Effector CD4-positive, alpha-beta T cell (primary cell): ENCODE results near the gene ASPM.

Experiments used
- DNase-seq: peaks from one replicate; pipeline ENCODE4 v3.0.0-alpha.2; 2020
- total RNA-seq: gene quantifications from one replicate; lab custom pipeline; 2026; lab: John Stamatoyannopoulos, UW

The ASPM gene
- total RNA-seq = 6.0 reads per million, percentile 23 among the genes with 10 or more reads in this experiment

- peak; percentile 93 for DNase-seq
These were observed at the start of gene ASPM for GRCh38 chr1:197146101-197147095. TSS of gene ASPM (minus strand) at chr1:197146669. CDS start at chr1:197146437, 232 bp downstream.

DNA sequence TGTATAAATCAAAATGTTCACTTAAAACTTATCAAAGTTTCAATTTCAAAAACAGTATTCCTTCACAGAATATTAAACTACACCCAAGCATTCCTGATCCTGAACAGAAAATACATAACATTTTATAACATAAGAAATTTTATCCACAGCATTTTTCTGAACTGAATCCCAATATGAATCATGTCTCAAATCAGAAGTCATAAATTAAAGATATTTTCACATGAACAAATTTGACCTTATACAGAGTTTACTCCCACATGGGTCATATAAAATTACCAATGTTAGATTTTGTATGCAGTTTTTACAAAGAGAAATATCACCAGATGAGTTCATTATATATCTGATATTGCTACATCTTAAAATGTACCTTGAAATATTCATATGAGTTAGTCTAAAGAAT, 48.6 kb upstream of the ASPM start:
- no peak for DNase-seq

DNA sequence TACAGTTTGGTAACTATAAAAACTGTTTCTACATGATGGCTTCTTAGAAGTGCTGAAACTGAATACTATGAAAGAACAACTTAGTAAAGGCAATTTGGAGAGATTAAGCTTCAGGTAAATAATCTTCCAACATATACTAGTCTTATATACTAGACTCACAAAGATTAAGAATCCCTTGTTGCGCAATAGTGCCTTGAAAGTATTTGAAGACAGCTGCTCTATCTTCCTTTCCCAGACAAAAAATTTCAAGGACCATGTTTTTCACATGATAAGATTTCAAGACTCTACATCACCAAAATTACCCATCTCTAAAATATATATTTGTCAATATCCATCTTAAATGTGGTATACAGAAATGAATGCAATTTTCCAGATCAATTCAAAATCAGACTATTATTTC, 37.7 kb upstream of the ASPM start:
- no peak for DNase-seq

GRCh38 chr1:197183195-197183748, 36.8 kb upstream of the ASPM start:
- DNase-seq = no peak

DNA sequence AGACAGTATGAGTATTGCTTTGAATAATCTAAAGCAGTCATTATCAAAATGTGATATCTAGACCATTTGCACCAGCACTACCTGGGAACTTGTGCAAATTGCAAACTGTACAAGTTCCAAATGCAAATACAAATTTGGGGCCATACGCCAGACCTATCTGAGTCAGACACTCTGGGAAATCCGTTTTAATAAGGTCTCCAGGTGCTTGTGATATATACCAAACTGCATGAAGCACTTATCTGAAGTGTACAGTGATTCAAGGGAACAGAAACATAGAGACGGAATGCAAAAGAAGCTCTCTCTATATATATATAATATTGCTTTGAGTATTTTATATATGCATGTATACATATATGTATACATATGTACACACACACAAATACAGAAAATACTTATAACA, 36.2 kb upstream of the ASPM start:
- DNase-seq = no peak

- DNase-seq = no peak
These were observed 35.5 kb upstream of the ASPM start for GRCh38 chr1:197181982-197182381.

- no peak for DNase-seq
These were observed 33.9 kb upstream of the ASPM start for GRCh38 chr1:197180252-197180878.

DNA sequence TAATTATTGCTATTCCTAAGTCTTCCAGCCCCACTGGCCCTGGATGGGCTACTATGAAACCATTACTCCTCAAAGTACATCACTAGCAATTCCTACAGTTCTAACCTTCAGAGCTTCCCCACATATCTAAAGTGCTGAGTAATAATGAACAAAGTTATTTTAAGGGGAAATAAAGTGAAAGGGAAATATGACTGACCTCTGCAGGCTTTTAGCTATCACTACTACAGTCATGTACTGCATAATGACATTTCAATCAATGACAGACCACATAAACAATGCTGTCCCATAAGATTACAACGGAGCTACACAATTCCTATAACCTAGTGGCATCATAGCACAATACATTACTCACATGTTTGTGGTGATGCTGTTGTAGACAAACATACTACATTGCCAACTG, 32.5 kb upstream of the ASPM start:
- no peak for DNase-seq

DNA sequence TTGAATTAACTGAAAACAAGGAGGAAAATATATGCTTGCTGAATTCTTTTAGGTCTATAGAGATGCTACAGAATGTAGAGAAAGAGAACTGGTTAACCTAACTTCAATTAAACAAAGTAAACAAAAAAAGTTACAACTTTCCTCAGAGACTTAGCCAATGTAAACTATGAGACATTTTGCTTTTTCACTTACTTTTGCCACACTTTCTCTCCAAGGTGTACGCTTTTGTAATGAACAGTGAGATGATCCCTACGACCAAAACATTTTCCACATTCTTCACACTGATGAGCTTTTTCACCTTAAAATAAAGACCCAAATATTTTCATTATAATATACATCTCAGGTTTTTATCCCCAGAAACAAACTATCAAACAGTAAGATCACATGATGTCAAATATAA, 28.3 kb upstream of the ASPM start:
- no peak for DNase-seq

DNA sequence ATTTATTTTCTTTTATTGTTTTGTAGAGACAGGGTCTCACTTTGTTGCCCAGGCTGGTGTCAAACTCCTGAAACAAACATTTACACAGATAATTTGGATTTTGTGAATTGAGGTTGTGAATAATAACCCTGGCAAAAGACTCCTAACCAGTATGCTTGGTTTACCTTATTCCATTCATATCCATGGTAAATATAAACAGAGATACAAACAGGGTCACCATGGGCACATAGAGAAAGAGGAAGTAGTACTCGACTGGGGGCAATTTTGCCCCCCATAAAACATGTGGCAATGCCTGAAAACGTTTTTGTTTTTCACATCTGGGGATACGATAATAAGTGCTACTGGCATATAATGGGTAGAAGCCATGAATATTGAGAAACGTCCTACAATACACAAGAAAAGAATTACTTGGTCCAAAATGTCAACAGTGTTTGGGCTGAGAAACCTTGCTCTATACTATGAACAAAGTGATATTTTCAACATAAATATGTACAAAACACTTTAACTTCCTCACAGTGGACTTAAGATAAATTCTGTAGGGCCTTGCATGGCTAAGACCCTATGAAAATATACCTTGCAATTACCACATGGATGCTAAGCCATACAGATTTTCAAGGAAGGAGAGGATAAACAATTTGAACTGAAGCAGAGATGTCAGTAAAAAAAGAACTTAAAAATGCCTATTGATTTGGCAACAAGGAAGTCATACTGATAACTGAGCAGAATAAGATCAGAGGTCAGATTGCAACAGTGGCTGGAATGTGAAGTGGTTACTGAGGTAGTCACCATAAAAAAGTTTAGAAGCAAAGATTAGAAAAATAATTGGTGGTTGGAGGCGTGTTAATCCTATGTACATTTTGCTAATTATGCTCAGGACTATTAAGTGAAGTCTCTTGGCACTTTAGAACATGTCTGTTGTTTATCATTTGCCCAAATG, 27.4 kb upstream of the ASPM start:
- no peak for DNase-seq

DNA sequence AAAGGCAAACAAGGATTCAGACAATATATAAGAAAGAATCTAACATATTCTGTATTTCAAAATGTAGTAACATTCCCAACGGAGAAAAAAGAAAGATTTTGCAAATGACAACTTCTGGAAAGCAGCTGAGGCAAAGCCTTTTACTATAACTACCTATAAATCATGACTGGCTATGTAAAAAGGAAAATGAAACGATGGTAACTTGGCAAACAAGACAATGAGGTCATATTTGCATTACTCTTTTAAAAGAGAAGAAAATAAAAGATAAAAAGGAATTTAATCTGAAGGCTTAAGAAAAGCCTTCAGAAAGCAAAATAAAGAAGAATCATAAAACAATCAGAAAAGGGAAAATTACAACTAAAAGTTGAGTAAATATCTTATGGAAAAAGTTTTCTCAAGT, 25.1 kb upstream of the ASPM start:
- no peak for DNase-seq

- DNase-seq = no peak
These were observed 24.1 kb upstream of the ASPM start for GRCh38 chr1:197170538-197170937.

- no peak for DNase-seq
These were observed 13.0 kb upstream of the ASPM start for GRCh38 chr1:197159461-197159860.

GRCh38 chr1:197156692-197157091, 10.2 kb upstream of the ASPM start:
- no peak for DNase-seq

DNA sequence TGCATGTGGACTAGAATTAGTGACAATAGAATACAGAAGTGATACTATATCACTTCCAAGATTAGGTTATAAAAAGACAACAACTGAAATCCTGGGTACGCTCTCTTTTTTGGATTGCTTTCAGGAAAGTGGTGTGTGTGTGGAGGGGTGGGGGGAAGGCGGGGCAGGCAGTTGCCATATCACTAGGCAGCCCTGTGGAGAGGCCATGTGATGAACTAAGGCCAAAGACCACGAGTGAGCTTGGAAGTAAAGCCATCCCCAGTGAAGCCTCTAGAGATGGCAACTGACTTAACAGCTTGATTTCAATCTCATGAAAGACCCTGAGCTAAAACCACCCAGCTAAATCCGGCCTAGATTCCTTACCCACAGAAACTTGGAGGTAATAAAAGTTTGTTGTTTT, 6.2 kb upstream of the ASPM start:
- no peak for DNase-seq

DNA sequence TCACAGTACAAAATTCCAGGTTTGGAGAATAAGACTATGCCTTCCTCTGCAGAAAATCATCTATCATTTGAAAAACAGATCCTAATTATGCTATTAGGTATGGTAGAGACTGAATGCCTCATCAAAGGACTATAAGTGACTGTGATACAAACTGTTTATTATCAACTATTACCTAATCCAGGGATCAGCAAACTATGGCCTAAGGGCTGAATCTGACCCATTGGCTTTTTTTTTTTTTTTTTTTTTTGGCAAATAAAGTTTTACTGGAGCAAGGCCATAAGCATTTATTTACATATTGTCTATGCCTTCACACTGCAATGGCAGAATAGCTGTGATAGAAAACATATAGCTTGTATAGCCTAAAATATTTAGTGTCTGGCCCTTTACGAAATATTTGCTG, 4.7 kb upstream of the ASPM start:
- DNase-seq = no peak

DNA sequence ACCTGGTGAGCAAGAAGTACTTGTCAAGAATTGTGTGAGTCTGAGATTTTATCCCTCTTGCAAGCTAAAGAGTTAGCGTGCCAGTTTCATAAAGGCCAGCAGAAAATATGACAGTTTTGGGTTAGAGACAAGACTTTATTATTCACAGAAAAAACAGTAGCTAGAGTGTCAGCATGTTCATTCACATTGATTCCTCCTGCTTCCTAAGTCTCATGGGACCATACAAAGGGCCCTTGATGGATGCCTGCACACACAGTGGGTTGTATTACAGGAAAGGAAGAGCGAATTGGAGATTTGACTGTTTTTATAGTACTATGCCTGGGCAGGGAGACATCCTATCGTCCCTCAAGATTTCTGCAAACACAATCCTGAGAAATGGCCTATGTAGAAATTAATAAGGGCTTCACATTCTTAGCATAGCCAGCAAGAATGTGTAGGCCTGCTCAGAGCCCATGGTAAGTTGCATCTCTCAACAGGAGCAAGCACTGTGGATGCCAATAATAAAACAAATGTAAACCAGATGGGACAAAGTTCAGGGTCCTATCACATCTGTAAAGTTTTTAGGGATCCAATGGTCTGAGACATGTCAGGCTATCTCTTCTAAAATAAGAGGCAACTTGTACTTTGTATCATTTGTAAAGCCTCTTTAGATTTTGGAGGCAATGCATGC, 4.0 kb upstream of the ASPM start:
- no peak for DNase-seq

DNA sequence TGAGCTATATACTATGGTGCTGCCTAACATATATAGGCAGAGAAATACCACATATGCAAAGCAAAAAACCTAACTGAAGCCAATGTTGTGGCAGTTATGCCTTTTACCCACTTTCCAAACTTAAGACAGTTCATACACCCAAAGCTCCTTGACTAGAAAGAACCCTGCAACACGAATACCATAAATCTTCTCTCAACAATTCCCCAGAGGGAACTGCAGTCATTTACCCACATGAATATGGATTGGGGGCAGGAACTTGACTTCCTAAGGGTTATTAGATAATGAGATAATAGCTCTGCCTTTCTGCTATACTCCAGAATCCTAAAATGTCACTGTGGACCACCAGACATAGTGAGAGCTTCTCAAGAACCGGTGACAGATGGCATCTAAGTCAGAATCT, 2.9 kb upstream of the ASPM start:
- DNase-seq = no peak

- no peak for DNase-seq
These were observed 934 bp downstream of the ASPM start for GRCh38 chr1:197145446-197146024.

DNA sequence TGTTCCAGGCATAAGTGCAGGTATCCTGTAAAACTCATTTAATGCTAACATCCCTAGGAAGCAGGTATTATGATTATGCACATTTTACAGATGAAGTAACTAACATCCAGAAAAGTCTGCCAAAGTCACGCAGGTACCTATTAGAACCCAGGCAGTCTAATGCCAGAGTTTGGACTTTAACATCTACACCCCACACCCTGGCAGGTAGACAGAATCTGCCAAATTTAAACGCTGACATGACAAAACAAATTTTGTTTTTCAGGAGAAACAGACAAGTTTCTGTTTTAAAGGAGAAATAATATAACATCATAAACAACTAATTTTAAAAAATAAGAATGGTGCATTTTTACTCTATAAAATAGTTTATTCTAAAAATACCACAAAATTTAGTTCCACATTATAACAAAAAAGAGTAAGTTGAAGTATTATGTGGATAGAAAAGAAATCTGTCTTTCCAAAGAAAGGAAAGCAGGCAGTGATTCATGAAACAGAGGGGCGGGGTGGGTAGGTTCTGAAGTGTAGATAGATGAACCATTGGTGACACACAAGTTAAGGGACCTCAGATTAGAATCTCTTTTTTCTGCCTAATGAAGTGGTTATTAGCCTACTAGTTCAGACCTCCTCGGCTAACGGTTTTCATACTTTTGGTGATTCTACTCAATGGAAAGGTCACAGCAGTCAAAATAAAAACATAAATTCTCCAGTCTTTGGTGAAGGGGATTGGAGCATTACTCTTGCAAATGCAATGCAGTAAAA, 1.7 kb downstream of the ASPM start:
- no peak for DNase-seq

- DNase-seq = no peak
These were observed 3.2 kb downstream of the ASPM start for GRCh38 chr1:197143276-197143675.
